ENCODE measurements around the gene RCAN2.

RCAN2 gene

GRCh38 chr6:46491628-46492547 lies 639 bp upstream of the RCAN2 start:
- no peak for DNase-seq (ENCODE audit: low read depth in 2 of 2)

- DNase-seq (ENCODE audit: low read depth in 2 of 2) = no peak
Measured at GRCh38 chr6:46490425-46491200, 636 bp downstream of the RCAN2 start.

GRCh38 chr6:46486181-46486580 lies 5.1 kb downstream of the RCAN2 start:
- no peak for DNase-seq (ENCODE audit: low read depth in 2 of 2)

GRCh38 chr6:46484081-46484820 lies 7.0 kb downstream of the RCAN2 start:
- no peak for DNase-seq (ENCODE audit: low read depth in 2 of 2)

GRCh38 chr6:46476301-46476700 lies 14.9 kb downstream of the RCAN2 start:
- no peak for DNase-seq (ENCODE audit: low read depth in 2 of 2)

- peak; percentile 31 to 38 for DNase-seq (ENCODE audit: low read depth in 2 of 2)
Measured at GRCh38 chr6:46473881-46474280, 17.4 kb downstream of the RCAN2 start.

- DNase-seq (ENCODE audit: low read depth in 2 of 2) = no peak
Measured at GRCh38 chr6:46472243-46472642, 19.0 kb downstream of the RCAN2 start.

GRCh38 chr6:46469021-46469420 lies 22.2 kb downstream of the RCAN2 start:
- DNase-seq (ENCODE audit: low read depth in 2 of 2) = no peak

GRCh38 chr6:46468403-46469010 lies 22.7 kb downstream of the RCAN2 start:
- peak; percentile 44 to 51 for DNase-seq (ENCODE audit: low read depth in 2 of 2)

- no peak for DNase-seq (ENCODE audit: low read depth in 2 of 2)
Measured at GRCh38 chr6:46466570-46466969, 24.7 kb downstream of the RCAN2 start.

GRCh38 chr6:46465294-46466165 lies 25.7 kb downstream of the RCAN2 start:
- DNase-seq (ENCODE audit: low read depth in 2 of 2) = no peak

GRCh38 chr6:46456297-46456696 lies 35.0 kb downstream of the RCAN2 start:
- no peak for DNase-seq (ENCODE audit: low read depth in 2 of 2)

- DNase-seq (ENCODE audit: low read depth in 2 of 2) = no peak
Measured at GRCh38 chr6:46454691-46455090, 36.6 kb downstream of the RCAN2 start.

GRCh38 chr6:46453741-46454316 lies 37.4 kb downstream of the RCAN2 start:
- DNase-seq (ENCODE audit: low read depth in 2 of 2) = peak; percentile 38

GRCh38 chr6:46453216-46453615 lies 38.0 kb downstream of the RCAN2 start:
- DNase-seq (ENCODE audit: low read depth in 2 of 2) = peak; percentile 85 to 86

- DNase-seq (ENCODE audit: low read depth in 2 of 2) = no peak
Measured at GRCh38 chr6:46452312-46452917, 38.8 kb downstream of the RCAN2 start.

- no peak for DNase-seq (ENCODE audit: low read depth in 2 of 2)
Measured at GRCh38 chr6:46451343-46451742, 39.9 kb downstream of the RCAN2 start.

- no peak for DNase-seq (ENCODE audit: low read depth in 2 of 2)
Measured at GRCh38 chr6:46444772-46445454, 46.3 kb downstream of the RCAN2 start.

GRCh38 chr6:46443623-46444022 lies 47.6 kb downstream of the RCAN2 start:
- no peak for DNase-seq (ENCODE audit: low read depth in 2 of 2)
